K562 (cell line): ENCODE measurements around the gene RNPEP.

Experiments
- CTCF ChIP-seq, 3 experiments: IDR thresholded peaks in 2 of 3; conservative IDR thresholded peaks in 1 of 3; 2 replicates each; pipeline ENCODE4 v1.5.1; 2011 to 2012; ENCODE audit warnings: low read length in 3 of 3, mild to moderate bottlenecking in 3 of 3, control low read depth in 2 of 3, improper control_type of control experiment in 1 of 3, inconsistent platforms in 1 of 3, low read depth in 1 of 3, mixed read lengths in 1 of 3, moderate library complexity in 1 of 3; ENCODE audit not compliant: insufficient read depth in 2 of 3
- MECOM ChIP-seq: fragments of 250-450 bp; sonication (Bioruptor Pico); IDR thresholded peaks from 2 replicates; pipeline ENCODE4 v1.8.0; 2022; ENCODE audit warnings: inconsistent platforms
- RFX5 ChIP-seq: IDR thresholded peaks from 2 replicates; pipeline ENCODE4 v1.6.1; 2011; ENCODE audit warnings: low read depth, mild to moderate bottlenecking, improper control_type of control experiment, low read length
- SMC3 ChIP-seq: conservative IDR thresholded peaks from 2 replicates; pipeline ENCODE4 v1.6.1; 2011; ENCODE audit warnings: low read depth, low read length, improper control_type of control experiment; ENCODE audit not compliant: insufficient read depth

GRCh38 chr1:202011994-202012393, 29.5 kb downstream of the RNPEP start:
- no peak for TF ChIP-seq RFX5
- no peak for TF ChIP-seq CTCF (IDR thresholded peaks at IDR 0.05 in 2 of 3, conservative IDR thresholded peaks at IDR 0.05 in 1 of 3; ENCODE audit: insufficient read depth in 2 of 3, low read depth in 1 of 3, low read length in 3 of 3)
- TF ChIP-seq SMC3 = no peak
- no peak for TF ChIP-seq MECOM (CRISPR knock-in tag)
